B cell (primary cell): ENCODE data around the gene FOXK1. TPM values are rescaled to one million over a fixed set of nuclear protein-coding genes. Genes with fewer than 3 reads are reported as not detected.

Source experiments
- ATAC-seq: fragments of 200-7000 bp; cut with Tn5 transposase; one replicate; pipeline ENCODE4 v1.10.0; 2021; ENCODE audit warnings: low read depth, mild to moderate bottlenecking, moderate number of reproducible peaks, moderate library complexity
- CTCF ChIA-PET: fragments of 350-600 bp; sonication (Branson Sonifier 250); formaldehyde crosslinking; loops from one replicate; lab custom pipeline; 2021; ENCODE audit warnings: antibody characterized with exemption, inconsistent platforms; lab: Charles Lee
- POLR2A ChIA-PET: fragments of 350-600 bp; sonication (Branson Sonifier 250); formaldehyde crosslinking; loops from one replicate; lab custom pipeline; 2021; ENCODE audit warnings: antibody characterized with exemption; lab: Charles Lee
- DNase-seq: peaks from one replicate; pipeline ENCODE4 v3.0.0; 2013
- H2AFZ ChIP-seq: 2 replicates; pipeline ENCODE4 v1.6.1; 2012; ENCODE audit warnings: mild to moderate bottlenecking, low read depth, low read length; ENCODE audit not compliant: insufficient read depth, poor library complexity, severe bottlenecking
- H3K27ac ChIP-seq, 2 donors: 1 replicate in 1 of 2; 2 replicates in 1 of 2; pipeline ENCODE4 v1.5.1; 2012 to 2013; ENCODE audit warnings: low read length in 2 of 2, mild to moderate bottlenecking in 2 of 2, moderate library complexity in 1 of 2
- H3K27me3 ChIP-seq, 4 experiments: fragments of 200-600 bp in 1 of 4; sonication (generic) in 1 of 4; replicated peaks in 1 of 4; 1 replicate in 2 of 4; 2 replicates in 2 of 4; pipeline versions ENCODE4 v1.6.1 to v1.7.0; 2013 to 2016; ENCODE audit warnings: low read length in 3 of 4, mild to moderate bottlenecking in 2 of 4, mixed read lengths in 1 of 4, moderate library complexity in 1 of 4; ENCODE audit not compliant: insufficient read depth in 4 of 4, control insufficient read depth in 3 of 4; ENCODE audit errors: control extremely low read depth in 1 of 4
- H3K36me3 ChIP-seq, 2 experiments: replicated peaks in 1 of 2; 1 replicate in 1 of 2; 2 replicates in 1 of 2; pipeline versions ENCODE4 v1.6.1 to v1.7.1; 2013; ENCODE audit warnings: low read length in 1 of 2; ENCODE audit not compliant: insufficient read depth in 2 of 2, control insufficient read depth in 1 of 2; ENCODE audit errors: control extremely low read depth in 1 of 2, extremely low read depth in 1 of 2
- H3K4me1 ChIP-seq, 2 donors: fragments of 200-600 bp in 1 of 2; sonication (generic) in 1 of 2; 1 replicate in 1 of 2; 2 replicates in 1 of 2; pipeline versions ENCODE4 v1.5.1 to v1.6.1; 2013 to 2017; ENCODE audit warnings: low read length in 2 of 2; ENCODE audit not compliant: control insufficient read depth in 2 of 2, insufficient read depth in 2 of 2
- H3K4me2 ChIP-seq: replicated peaks from 2 replicates; pipeline ENCODE3; 2012; ENCODE audit warnings: mild to moderate bottlenecking, low read depth, low read length; ENCODE audit not compliant: poor library complexity, severe bottlenecking
- H3K4me3 ChIP-seq, 5 experiments: fragments of 200-600 bp in 1 of 5; sonication (generic) in 1 of 5; 1 replicate in 3 of 5; 2 replicates in 2 of 5; pipeline versions ENCODE4 v1.5.1 to v1.7.0; 2011 to 2016; ENCODE audit warnings: low read length in 4 of 5, mild to moderate bottlenecking in 4 of 5, low read depth in 2 of 5, control low read depth in 1 of 5, moderate library complexity in 1 of 5; ENCODE audit not compliant: insufficient read depth in 1 of 5; ENCODE audit errors: control extremely low read depth in 1 of 5, extremely low read depth in 1 of 5
- H3K79me2 ChIP-seq: fragments of 200-600 bp; sonication (generic); one replicate; pipeline ENCODE4 v1.6.0; 2016; ENCODE audit warnings: low read length; ENCODE audit not compliant: control insufficient read depth, insufficient read depth
- H3K9ac ChIP-seq: fragments of 200-600 bp; sonication (generic); 2 replicates; pipeline ENCODE4 v1.6.1; 2017; ENCODE audit warnings: mild to moderate bottlenecking, low read length, moderate library complexity
- H3K9me3 ChIP-seq, 3 donors: one replicate each; pipeline versions ENCODE4 v1.6.1 to v1.7.1; 2013; ENCODE audit warnings: low read length in 2 of 3; ENCODE audit not compliant: control insufficient read depth in 2 of 3, insufficient read depth in 1 of 3; ENCODE audit errors: control extremely low read depth in 1 of 3
- H4K20me1 ChIP-seq: 2 replicates; pipeline ENCODE4 v1.6.0; 2012; ENCODE audit warnings: mild to moderate bottlenecking, low read length; ENCODE audit not compliant: insufficient read depth, control insufficient read depth, poor library complexity, severe bottlenecking
- H3K27ac Mint-ChIP-seq: one replicate; pipeline ENCODE4 v1.8.0; 2021; ENCODE audit warnings: mixed read lengths
- H3K27me3 Mint-ChIP-seq: one replicate; pipeline ENCODE4 v1.8.0; 2021; ENCODE audit warnings: mixed read lengths
- H3K4me1 Mint-ChIP-seq: one replicate; pipeline ENCODE4 v1.8.0; 2021; ENCODE audit warnings: mixed read lengths
- H3K4me3 Mint-ChIP-seq: one replicate; pipeline ENCODE4 v1.8.0; 2021; ENCODE audit warnings: mixed read lengths
- H3K9me3 Mint-ChIP-seq: one replicate; pipeline ENCODE4 v1.8.0; 2022; ENCODE audit warnings: mixed read lengths; ENCODE audit not compliant: insufficient read depth
- CTCF ChIP-seq: fragments of 200-600 bp; IDR thresholded peaks from one replicate; pipeline ENCODE4 v1.8.0; 2022; ENCODE audit warnings: antibody characterized with exemption, mild to moderate bottlenecking
- EZH2 ChIP-seq: IDR thresholded peaks from 2 replicates; pipeline ENCODE4 v1.6.1; 2012; ENCODE audit warnings: borderline replicate concordance, low read depth, mild to moderate bottlenecking, moderate library complexity, low read length; ENCODE audit not compliant: insufficient read depth, poor library complexity, severe bottlenecking
- WGBS: methylation state at CpG from one replicate; pipeline ENCODE4 v1.1.5; 2013; ENCODE audit warnings: missing lambda C conversion rate; ENCODE audit not compliant: insufficient coverage; 5-methylcytosine and 5-hydroxymethylcytosine counted together
- intact Hi-C: fragments of 100-400 bp; cut with micrococcal nuclease; formaldehyde crosslinking; loops from one replicate; pipeline ENCODE4 v1.10.0; 2022
- polyA plus RNA-seq: library from polyadenylated mRNA; depleted of rRNA; stranded (reverse); fragments of >200 nt; gene quantifications from 2 replicates; pipeline ENCODE4 v1.2.3, GENCODE V29; 2012
- total RNA-seq, 2 donors: library from RNA; stranded (reverse); fragments of 120-200 nt in 1 of 2; gene quantifications; 1 replicate in 1 of 2; 2 replicates in 1 of 2; pipeline versions ENCODE4 v1.2.3 to v1.2.4, GENCODE V29; 2013 to 2022

Gene FOXK1
- total and polyA plus RNA-seq, 2 donors (not counting 1 experiment from before 2014, with no cell fraction given): 17.9 to 56.2 TPM

- peaks cover 29 to 37% of the 10 kb centered on the region in 2 donors for H3K4me1 ChIP-seq
- no peak overlapping the region for H3K4me3 ChIP-seq
- 96% methylated on average over 13 of the region's 22 CpGs for WGBS
- H3K79me2 ChIP-seq: peaks cover 64% of the 10 kb centered on the region
- no peaks in the 10 kb centered on the region for H3K27me3 ChIP-seq
- ChIA-PET POLR2A (no interaction called here), CTCF (interaction anchor here (1.2 kb wide), 1 partner anchor 34 kb away, joined by 3 read pairs; the partner anchor contains the start of gene AP5Z1)
- peaks cover 30% of the 10 kb centered on the region for H4K20me1 ChIP-seq
- no peaks in the 10 kb centered on the region for H3K9me3 Mint-ChIP-seq
- no peak overlapping the region for H3K4me2 ChIP-seq
- intact Hi-C loops: no loop called here
- H3K27ac Mint-ChIP-seq: no peak overlapping the region
- no peak overlapping the region for H3K4me3 Mint-ChIP-seq
- TF ChIP-seq EZH2: no peak
- no peak for TF ChIP-seq CTCF
- ATAC-seq (no peak), DNase-seq (no peak)
- H3K9ac ChIP-seq: no peak overlapping the region
- H2AFZ ChIP-seq: no peak overlapping the region
- H3K9me3 ChIP-seq: no peaks in the 10 kb centered on the region
- H3K36me3 ChIP-seq: peaks cover 2 to 16% of the 10 kb centered on the region in 2 experiments
- H3K27ac ChIP-seq: no peak overlapping the region
- H3K27me3 Mint-ChIP-seq: no peaks in the 10 kb centered on the region
- peaks cover 44% of the 10 kb centered on the region for H3K4me1 Mint-ChIP-seq
Observed at GRCh38 chr7:4740796-4741195, 58.7 kb downstream of the FOXK1 start.

DNA sequence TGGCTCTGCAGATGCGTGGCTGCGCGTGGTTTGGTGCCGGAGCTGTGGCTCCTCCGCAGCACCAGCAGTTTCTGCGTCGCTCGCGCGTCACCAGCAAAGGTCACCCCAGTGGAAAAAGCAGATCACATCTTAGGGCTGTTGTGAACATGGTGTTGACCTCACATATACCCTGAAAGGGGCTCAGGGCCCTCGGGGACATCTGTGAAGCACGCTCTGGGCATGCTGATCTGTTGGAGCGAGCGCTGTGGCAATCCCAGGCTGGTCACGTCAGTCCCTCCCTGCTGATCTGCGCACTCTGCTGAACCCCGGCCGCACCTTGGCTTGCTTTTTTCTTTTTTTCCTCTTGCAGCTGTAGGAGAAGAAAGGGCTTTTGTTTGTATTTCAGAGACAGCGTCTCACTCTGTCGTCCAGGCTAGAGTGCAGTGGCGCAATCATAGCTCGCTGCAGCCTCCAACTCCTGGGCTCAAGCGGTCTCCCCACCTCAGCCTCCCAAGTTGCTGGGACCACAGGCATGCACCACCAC is 60.0 kb downstream of the FOXK1 start:
- Histone ChIP-seq H3K36me3 (peaks cover 1 to 18% of the 10 kb centered on the region in 2 experiments), H3K4me3 (no peak overlapping the region), H3K79me2 (peaks cover 60% of the 10 kb centered on the region), H2AFZ (no peak overlapping the region), H3K27me3 (no peaks in the 10 kb centered on the region), H4K20me1 (peaks cover 17% of the 10 kb centered on the region), H3K4me1 (peaks cover 32 to 50% of the 10 kb centered on the region in 2 donors), H3K4me2 (no peak overlapping the region), H3K9ac (no peak overlapping the region), H3K27ac (no peak overlapping the region), H3K9me3 (no peaks in the 10 kb centered on the region)
- ChIA-PET CTCF (interaction anchor here (1.2 kb wide), 1 partner anchor 33 kb away, joined by 3 read pairs; the partner anchor contains the start of gene AP5Z1), POLR2A (no interaction called here)
- no peak for ATAC-seq
- Mint-ChIP-seq H3K4me1 (peaks cover 53% of the 10 kb centered on the region), H3K9me3 (no peaks in the 10 kb centered on the region), H3K4me3 (no peak overlapping the region), H3K27me3 (no peaks in the 10 kb centered on the region), H3K27ac (peak overlapping the region; percentile 57)
- intact Hi-C loops: no loop called here
- DNase-seq: no peak
- TF ChIP-seq CTCF (no peak), EZH2 (no peak)
- WGBS: 97% methylated on average over 16 of the region's 23 CpGs
